SK-MEL-5 (cell line): ENCODE measurements around the gene PGM5. TPM values are rescaled to one million over a fixed set of nuclear protein-coding genes. Genes with fewer than 3 reads are reported as not detected.

ENCODE experiments used
- DNase-seq: peaks from one replicate; pipeline ENCODE4 v3.0.0-alpha.2; 2016; ENCODE audit warnings: low read depth, low spot score
- in situ Hi-C: cut with HindIII; loops from 2 replicates; pipeline ENCODE4 v1.10.0; 2016; ENCODE audit warnings: low sequenced_read_pairs, high pct_unique_total_duplicates, low pct_unique_long_range_greater_than_20kb
- total RNA-seq: library from RNA; depleted of rRNA; stranded (reverse); fragments of >200 nt; shearing (Covaris generic); gene quantifications from 2 replicates; pipeline ENCODE4 v1.2.3, GENCODE V29; 2014

The PGM5 gene
- total RNA-seq, 1 experiment from 2014 or later, result 4.9 TPM

DNA sequence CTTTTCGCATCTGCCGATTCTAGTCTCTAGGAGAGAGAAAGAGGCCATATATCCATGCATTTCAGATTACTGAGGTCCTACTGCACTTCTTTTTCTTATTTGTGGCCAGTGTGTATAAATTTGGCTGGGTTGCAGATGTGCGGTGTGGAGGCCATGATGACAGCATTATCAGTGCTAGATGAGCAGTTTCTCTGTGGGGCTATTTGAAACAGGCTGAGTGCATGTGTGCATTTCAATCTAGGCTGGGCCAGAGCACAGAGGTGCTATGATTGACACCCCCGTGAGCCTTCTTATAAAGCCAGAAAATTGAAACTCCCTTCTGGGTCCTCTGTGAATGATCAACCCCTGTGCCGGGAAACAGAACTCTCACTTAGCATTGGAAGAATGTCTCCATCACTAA, 114.2 kb downstream of the PGM5 start:
- in situ Hi-C loops, result no loop called here
- DNase-seq, result no peak

DNA sequence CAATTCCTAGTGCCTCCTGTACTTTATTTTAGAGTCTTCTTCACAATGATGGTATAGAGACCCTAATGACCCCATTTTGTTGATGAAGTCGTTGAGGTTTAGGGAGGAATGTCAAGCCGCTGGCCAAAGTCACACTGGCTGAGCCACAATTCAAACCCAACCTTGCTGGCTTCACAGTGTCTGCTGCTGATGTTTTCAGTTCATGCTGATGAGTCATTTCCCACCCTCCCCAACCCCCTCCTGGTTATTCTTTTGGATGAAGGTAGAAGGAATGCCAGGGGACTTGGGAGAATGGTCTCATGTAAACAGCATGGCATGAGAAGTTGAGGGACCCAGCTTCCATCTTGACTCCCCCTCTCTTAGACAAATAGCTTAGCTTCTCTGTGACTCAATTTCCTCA, 115.7 kb downstream of the PGM5 start:
- in situ Hi-C loops, result no loop called here
- DNase-seq, result no peak

DNA sequence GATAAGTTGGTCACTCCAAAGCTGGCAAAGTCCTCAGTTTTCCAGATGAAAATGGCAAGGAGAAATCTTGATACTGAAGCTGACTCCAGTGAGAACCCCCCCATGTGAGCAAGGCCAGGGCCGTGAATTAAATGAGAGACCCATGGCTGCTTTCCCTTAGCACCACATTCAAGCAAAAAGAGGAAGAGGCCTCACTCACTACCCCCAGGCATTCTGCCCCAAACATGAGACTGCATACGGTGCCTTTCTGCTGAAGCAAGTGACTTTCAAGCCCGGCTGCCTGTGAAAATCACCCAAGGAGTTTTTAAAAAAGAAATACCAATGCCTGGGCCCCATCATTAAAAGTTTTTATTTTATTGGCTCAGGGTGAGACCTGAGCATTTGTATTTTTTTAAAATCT, 117.4 kb downstream of the PGM5 start:
- no peak for DNase-seq
- in situ Hi-C loops, result no loop called here

DNA sequence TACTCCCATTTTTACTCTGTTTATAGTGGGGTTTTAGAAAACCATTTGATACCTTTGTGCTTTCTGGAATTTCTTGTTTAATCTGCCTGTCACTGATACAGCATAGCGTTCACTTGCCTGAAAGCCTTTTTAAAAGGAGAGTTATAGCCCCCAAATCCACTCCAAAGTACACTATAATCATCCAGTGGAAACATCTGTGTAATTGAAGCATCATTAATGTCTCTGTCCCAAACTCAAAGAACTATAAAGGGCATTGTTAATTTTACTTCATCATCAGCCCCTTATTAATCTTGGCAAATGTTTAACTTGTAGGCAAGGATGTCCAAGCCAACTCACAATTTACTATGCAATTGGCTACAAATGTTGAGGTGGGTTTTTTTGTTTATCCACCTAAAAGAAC, 120.0 kb downstream of the PGM5 start:
- in situ Hi-C loops, result no loop called here

DNA sequence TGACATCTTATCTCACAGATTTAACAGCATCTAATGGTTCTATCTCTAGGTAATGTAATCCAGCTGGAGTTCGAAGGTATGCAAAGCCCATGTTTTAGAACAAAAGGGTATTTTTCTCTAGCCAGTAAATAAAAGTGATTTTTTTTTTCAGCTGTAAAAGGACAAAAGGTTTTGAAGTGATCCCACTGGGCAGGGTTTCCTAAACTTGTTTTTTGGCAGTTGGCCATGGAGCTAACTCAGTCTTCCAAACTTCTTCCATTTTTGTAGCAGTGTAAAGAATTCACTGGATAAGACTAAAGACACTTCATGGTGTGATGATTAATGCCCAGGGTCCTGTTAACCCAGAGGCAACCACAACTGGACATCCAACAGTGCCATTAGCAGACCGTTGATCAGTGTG, 120.4 kb downstream of the PGM5 start:
- in situ Hi-C loops, result no loop called here
- DNase-seq, result no peak

More for the DNA sequence above, 120.0 kb downstream of the PGM5 start:
- DNase-seq, result no peak

DNA sequence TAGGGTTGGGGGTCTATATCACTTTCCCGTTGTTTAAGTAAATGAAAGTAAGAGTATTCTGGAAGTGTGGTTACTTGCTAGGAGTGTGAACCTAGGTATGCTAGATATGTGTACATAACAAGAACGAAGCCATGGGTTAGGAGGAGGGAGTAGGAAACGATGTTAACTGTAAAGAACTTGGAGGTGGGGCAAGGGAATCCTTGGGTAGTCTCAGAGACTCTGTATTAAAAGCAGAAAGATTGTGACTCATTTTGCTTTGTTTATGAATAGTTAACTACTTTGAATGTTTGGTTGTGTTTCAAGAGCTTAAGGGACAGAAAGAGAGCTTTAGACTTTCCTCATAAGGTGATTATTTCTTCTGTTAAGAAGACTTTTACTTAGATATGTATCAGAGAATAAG, 124.4 kb downstream of the PGM5 start:
- in situ Hi-C loops, result no loop called here
- no peak for DNase-seq

DNA sequence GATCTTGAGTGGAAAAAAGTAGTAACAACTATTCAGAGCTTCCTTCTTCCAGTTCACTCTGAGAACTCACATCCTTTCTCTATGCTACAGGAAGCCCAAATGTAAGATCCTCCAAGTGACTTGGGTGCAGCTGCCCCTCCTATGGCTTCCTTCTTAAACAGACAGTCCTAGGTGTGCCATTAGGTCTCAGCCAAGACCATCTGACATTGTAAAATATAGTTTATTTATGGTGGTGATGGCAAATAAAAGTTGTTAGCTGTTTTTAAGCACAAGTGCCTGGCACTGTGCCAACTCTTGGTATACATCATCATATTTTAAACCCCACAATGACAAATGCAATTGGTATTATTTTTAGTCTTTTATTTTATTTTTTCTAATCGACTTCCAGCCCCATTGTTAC, 126.1 kb downstream of the PGM5 start:
- in situ Hi-C loops, result no loop called here
- DNase-seq, result no peak

DNA sequence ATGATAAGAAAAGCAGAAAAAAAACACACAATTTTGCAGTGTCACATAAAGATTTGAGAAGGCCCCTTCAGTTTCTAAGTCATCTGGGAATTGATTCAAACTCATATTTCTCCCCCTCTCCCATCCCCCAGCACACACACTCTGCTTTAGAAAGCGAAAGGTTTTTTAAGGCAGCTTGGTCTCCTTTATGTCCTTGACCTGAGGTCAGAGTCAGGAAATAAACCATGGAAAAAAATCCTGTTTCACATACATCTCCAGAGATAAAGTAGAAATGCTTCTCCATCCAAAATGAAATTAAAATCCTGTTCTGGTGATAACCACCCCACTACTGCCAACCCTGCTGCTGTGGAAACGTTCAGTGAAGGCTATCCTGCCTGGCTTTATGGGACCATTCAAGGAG, 131.7 kb downstream of the PGM5 start:
- no peak for DNase-seq
- in situ Hi-C loops, result no loop called here

DNA sequence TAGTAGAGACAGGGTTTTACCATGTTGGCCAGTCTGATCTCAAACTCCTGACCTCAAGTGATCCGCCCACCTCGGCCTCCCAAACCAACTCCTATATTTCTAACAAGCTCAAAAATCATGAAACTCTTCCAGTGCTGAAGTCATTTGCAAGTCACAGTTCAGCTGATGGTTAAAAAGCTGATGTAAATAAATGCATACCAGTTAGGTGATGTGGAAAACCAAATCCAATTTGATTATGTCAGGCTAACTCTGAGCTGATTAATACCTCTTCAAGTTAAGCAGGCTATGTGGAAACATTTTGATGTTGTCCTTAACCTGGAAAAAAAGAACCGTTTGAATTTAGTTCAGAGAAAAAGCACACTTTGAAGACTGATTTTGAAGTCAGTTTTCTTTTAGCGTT, 133.2 kb downstream of the PGM5 start:
- no peak for DNase-seq
- in situ Hi-C loops, result no loop called here

DNA sequence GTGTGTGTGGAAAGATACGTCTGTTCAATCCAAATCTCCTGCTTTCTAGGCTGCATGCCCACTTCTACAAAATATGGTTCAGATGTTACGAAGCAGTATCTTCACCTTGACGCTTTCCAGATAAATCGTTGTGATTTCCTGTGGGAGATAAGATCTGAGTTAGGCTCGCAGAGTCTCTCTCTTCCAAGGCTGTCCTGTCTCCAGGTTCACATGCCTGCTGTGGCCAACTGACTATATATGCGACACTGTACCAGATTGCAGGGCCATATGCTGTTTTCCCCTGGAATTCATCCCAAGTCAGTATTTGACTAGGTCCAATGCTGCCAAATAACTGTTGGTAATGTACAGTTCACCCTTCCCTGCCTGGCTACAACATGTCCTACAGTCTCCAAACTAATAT, 136.4 kb downstream of the PGM5 start:
- in situ Hi-C loops, result no loop called here
- DNase-seq, result no peak

DNA sequence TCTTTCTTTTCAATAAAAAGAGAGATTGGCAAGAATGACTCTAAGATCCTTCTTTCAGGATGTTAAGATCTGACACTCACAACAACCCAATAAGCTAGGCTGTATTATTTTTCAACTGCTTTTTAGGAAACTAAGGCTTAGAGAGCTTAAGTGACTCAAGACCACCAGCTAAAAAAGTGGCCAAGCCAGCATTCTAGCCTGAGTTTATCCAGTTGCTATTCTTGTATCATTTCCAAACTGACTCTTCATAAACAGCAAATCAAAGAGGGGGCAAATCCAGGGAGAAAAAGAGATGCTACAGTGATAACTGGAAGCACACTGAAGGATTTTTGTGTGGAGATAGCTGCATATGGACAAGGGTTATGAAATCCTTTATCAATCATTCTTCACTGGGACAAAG, 137.1 kb downstream of the PGM5 start:
- no peak for DNase-seq
- in situ Hi-C loops, result no loop called here

DNA sequence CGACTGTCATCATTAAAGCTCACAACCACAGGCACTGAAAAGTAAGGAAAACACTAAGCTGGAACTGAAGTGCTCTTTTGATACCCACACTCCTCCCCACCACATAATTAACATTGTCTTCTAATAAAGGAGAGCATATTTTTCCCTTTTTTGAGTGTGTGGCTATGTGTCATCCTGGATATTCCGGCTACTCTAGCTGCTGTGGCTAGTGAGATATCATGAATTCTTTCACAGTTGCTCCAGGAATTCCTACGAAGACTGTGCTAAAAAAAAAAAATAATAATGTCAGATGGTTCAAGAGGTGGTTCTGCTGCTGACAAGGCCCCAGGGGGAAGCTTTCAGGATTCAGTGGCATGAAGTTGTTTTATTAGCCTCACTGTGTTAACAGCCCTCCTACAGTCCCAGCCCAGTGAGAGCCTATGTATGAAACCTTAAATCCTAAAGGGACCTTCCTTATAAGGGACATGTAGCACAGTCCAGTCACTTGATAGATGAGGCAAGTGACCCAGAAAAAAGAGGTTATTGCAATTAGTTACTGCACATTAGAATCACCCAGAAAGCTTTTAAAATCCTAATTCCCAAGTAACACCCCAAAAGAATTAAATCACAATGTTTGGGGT, 137.7 kb downstream of the PGM5 start:
- in situ Hi-C loops, result no loop called here

DNA sequence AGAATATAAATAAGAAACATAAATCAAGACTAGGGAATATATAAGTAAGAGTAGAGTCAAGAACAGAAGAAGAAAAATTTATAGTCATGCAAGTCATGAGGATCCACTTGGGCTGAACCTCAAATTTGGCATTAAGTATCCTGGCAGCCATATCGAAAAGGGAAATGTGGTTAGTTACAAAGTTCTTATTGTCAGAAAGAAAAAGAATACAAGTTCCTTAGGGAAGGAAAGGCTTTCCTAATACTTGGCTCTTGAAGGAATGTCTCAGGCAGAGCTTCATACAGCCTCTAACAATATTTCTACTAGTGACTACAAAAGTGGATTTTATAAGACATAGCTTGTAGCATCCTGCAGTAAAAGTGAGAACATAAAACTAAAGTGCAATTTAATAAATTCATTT, 138.8 kb downstream of the PGM5 start:
- in situ Hi-C loops, result no loop called here

More for the DNA sequence above, 137.7 kb downstream of the PGM5 start:
- no peak for DNase-seq

DNA sequence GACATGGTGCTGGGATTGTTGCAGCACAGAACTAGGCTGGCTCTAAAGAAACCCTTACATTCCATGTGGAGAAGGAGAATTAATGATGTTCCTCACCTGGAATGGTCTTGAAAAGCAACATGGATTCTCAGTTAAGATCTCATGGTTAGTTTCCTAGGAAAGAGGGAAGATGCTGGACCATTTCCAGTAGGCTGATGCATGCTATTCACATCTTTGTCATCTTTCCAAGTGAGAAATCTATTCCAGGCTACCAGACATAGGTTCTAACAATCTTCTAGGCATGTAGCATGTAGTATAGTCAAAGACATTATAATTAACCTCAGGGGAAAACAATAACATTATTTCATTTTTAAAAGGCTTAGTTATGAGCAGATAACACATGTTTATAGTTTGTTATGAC, 139.9 kb downstream of the PGM5 start:
- no peak for DNase-seq
- in situ Hi-C loops, result no loop called here

More for the DNA sequence above, 138.8 kb downstream of the PGM5 start:
- no peak for DNase-seq

DNA sequence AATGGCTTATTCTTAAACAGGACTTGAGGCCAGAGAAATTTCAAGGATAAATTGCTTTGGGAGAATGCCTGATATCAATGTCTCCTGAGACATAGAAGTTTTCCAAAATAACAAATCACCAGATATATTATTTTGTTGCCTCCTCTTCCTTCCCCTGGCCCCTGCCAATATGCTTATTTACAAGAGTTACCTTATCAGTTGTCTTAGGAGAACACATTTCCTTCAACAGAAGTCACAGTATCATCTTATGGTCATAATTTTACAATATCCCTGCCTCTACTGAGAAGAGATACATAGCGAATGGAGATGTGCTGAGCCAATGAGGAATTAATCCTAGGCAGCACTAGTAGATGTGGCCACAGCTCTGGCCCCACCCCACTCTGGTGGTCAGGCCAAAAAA, 141.2 kb downstream of the PGM5 start:
- in situ Hi-C loops, result no loop called here
- DNase-seq, result no peak

DNA sequence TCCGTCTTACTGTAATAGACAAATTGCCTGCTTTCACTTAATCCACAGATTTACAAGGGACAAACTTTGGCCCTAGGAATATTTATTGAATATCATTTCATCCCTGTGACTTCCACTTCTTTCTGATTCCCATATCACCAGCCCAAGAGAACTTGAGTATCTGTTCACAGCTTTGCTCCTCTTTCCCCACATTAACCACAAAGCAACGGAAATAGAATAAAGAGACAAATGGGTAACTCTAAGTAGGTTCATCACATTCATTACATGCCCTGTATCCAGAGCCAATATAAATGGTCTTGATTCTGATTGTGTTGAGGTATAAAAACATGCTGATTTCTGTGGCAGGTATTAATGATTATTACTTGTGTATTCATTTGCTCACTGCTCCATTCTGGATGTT, 142.4 kb downstream of the PGM5 start:
- in situ Hi-C loops, result no loop called here
- DNase-seq, result no peak

DNA sequence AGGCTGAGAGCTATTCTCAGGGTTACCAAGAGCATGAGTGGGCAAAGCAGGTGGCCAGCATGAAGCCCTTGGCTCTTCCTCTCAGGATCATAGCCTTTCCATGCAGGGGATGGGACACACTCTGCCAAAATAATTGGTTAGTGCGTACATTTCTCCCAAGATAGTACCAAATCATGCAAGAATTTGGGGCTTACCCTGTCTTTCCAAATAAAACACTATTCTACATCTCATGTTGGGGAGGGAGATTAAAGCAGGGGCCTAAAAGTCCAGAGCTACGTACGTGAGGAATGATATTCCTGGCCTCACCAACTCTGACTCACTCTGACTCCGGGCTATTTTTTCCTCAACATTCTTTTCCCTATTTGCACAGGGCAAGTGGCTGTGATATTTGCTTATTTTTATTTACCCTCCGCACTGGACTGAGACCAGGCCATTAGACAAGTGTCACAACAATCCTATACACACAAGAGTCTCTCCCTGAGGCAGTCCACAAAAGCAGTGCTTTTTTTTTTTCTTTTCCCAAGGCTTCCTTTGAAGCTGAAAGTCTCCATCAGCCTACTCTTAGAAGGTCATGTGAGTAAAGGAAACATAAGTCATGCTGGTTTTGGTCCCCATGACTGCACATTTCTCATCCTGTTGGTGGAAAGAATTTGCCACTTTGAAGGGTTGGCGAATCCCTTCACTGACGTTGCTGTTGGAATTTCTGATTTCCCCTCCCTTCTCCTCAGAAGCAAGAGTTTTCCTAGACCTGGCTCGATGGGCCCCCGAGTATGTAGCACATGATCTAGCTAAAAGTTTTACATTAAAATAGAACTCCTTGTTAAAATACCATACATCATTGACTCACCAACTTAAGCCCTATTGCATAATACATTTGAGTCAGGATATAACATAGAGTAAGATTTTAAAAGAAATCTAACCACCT, 144.3 kb downstream of the PGM5 start:
- in situ Hi-C loops, result no loop called here

DNA sequence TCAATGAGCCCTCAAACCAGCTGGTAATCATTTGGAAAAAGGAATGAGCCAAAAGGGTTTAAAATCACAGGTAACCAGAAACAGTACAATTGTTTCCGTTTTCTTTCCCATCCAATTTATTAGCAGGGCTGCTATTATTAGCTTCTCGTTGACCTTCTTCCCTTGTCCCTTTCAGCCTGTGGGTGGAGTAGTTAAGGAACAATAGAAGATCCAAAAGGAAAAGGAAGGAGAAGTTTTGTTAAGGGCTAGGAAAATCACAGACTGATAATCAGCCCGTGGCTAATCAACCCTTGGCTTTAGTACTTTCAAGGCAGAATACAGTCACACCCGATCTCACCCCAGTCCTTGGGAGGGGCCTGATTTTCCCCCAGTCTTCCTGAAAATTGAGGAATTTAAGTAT, 145.9 kb downstream of the PGM5 start:
- in situ Hi-C loops, result no loop called here

More for the DNA sequence above, 144.3 kb downstream of the PGM5 start:
- peak; percentile 94 for DNase-seq

More for the DNA sequence above, 145.9 kb downstream of the PGM5 start:
- no peak for DNase-seq
